GM19468 (cell line): Measurements from ENCODE around the gene DSCAML1.

Experiments
- ATAC-seq: cut with Tn5 transposase; IDR thresholded peaks from one replicate; pipeline ENCODE4 v1.9.1; 2021; ENCODE audit warnings: mild to moderate bottlenecking, moderate library complexity, moderate number of reproducible peaks; ENCODE audit not compliant: unreplicated experiment; ENCODE audit errors: extremely low read depth

The DSCAML1 gene

DNA sequence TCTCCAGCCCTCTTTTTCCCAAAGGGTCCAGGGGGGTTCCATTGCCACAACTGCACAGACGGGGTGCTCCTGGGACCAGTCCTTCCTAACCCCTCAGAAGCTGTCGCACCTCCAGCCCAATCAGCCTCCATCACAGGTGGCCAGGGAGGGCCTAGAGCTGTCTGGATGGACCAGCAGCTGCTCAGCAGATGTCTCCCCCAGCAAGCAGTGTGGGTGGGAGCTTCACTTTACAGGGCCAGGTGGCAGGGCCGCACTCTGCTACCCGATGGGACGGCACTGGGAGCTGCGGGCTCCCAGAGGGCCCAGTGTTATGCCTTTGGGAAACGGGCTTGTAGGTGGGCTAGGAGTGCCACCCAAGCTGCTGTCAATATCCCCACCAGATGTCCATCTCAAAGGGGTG, 120.5 kb downstream of the DSCAML1 start:
- ATAC-seq = no peak

DNA sequence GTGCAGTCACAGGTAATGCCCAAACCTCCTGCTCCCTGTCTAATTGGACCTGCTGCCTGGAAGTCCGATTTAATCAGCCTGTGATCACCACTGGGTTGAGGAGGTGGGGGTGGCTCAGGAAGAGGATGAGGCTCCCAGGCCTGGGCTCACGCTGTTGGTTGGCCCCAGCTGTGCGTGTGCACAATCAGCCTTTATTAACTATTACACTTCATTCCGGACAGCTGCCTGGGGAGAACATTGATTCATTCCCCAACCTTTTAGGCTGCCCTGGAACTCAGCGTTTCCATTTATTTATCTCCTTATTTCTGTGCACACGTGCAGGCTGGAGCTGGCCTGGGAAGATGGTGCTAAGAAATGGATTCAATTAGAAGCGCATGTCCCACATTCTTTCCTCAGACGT, 123.4 kb downstream of the DSCAML1 start:
- no peak for ATAC-seq

DNA sequence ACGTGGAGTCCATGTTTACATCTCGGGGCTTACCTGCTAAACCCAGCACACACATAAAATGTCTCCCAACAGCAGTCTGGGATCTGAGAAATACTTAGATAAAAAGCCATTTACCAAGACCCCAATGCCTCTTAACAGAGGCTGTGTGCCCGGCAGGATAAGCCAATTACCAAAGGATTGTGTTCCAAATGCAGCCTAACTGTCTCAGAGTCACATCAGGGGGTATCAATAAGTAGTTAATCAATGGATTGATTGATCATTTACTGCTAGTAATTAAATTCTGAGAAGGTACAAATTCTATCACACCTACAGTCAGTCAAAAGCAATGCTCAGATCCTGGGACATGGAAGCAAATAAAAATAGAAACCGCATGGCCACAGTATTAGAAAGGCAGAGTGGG, 125.6 kb downstream of the DSCAML1 start:
- ATAC-seq = no peak

DNA sequence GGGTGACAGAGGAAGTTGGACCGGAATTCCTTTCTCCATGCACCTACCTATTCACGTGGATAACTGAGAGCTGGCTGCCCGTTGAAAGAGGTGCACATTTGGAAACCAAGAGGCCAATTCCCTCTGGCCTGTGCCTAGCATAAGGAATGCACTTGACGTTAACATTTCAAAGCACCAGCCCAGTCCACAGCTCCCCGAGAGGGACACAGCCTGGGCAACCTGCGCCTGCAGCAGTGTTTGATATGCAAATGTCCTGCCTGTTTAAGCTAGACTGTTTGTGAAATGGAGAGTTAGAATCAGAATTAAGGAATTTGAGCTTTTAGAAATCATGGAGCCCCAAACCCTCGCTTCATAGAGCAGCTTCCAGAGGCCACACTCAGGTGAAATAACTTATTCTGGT, 126.1 kb downstream of the DSCAML1 start:
- no peak for ATAC-seq

DNA sequence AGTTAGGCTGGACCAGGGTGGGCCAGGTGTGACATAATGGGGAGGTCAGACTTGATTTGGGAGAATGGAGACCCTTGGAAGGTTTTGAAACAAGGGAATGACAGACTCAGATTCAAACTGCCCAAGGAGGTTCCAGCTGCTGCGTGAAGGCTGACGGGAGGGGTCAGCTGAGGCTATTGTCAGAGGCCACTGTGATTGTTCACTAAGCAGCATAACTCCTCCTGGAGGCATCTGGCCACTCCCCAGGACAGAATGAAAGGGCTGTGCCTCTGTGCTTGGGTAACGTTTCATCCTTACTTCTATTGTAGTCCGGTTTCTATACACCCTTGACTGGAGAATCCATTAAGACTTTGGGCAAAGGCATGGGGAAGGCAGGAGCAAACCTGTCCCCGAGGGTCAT, 126.6 kb downstream of the DSCAML1 start:
- no peak for ATAC-seq

DNA sequence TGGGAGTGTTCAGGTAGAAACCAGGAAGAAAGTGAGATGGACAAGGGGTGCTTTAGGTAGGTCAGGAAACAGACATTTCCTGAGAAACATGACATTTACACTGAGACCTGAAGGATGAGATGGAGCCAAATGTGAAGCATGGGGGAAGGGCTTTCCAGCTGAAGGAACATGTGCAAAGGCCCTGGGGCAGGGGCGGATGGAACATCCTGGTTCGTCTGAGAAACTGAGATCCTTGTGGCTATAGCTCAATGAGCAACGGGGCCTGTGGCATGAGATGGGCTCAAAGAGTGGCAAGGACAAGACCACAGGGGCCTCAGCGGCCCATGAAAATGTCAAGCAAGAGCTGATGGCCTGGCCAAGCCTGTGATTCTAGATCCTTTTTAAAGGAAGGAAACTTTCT, 127.4 kb downstream of the DSCAML1 start:
- no peak for ATAC-seq

DNA sequence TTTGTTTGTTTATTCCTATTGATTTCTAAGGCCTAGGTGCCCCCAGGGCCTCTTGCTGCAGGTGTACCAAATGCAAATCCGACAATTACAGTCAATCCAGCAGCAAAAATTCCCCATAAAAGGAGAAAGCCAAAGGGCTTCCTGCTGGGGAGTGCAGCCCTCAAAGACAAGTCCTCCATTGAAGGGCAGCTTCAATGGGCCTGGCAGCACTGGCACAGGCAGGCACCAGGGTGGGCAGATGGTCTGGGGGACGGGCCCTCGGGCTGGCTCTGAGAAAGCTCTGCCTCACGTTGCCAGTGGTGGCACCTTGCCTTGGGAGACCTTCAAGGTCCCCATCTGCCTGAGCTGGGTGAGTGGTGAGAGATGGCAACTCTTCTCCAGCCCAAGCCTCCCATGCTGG, 128.0 kb downstream of the DSCAML1 start:
- no peak for ATAC-seq

DNA sequence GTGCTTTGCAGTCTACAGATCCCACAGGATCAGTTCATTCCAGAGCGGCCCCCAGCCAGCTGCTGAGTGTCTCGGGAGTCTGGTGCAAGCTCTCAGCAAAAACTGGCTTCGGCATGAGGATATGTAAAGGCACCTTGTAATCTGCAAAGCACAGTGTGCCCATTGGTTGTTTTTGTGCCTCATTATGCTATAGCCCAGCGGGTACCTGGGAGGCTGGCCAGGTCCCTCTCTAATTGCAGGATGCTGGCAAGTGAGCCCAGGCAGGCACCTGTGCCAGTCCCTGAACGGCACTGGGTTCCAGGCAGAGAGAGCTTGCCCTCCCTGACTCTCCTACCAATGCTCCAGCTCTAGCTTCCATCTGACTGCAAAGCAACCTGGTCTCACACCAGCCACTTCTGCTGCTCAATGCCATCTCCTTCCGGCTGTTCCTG, 128.7 kb downstream of the DSCAML1 start:
- no peak for ATAC-seq

DNA sequence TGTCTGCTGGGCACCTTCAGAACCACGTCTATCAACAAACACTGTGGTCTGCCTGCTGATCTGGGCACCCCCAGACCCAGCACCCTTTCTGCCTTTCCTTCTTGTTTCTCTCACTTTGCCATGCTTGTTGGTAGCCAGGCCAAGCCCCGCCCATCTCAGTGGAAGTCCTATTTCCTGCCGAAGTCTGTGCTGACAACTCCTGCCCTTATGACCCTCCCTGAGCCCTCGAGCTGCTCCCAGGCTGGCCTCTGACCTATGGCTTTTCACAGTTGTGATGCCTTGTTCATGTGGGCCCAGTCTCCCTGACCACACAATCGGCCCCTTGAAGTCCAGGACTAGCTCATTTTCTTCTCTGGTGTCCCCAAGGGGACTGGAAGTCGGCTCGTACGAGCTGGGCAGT, 132.1 kb downstream of the DSCAML1 start:
- ATAC-seq = no peak

DNA sequence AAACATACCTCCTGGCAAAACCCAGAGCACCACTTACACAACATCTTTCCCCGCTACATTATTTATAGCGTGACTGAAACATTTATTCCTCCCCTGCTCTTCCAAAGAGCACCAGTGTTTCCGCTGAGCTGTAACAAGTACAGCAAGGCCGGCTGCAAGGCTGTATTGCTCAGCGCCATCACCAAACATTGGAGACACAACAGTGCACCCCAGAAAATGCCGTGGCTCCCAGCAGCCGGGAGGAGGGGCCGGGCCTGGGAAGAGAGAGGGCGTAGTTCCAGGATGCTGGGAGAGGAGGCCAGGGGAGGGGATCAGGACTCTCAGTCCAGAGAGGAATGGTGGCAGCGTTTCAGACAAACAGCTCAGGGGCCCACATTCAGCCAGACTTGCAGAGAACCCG, 133.2 kb downstream of the DSCAML1 start:
- no peak for ATAC-seq

DNA sequence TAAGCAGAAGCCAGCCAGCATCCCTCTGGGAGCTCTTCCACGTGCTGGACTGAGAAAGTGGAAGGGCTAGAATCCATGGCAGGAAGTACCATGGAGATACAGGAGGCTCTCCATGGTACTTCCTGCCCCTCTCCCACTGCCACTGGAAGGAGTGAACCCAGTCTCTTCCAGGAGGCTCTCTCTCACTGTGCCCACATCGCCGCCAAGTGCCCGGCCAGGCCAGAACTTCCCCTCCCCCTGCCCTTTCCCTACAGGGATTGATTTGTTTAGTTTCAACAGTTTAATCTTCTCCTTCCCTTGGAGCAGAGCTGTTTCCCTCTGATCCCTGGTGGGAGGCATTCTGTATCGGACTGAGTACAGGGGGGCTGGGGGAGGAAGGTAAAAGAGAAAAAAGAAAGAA, 133.6 kb downstream of the DSCAML1 start:
- ATAC-seq = no peak

DNA sequence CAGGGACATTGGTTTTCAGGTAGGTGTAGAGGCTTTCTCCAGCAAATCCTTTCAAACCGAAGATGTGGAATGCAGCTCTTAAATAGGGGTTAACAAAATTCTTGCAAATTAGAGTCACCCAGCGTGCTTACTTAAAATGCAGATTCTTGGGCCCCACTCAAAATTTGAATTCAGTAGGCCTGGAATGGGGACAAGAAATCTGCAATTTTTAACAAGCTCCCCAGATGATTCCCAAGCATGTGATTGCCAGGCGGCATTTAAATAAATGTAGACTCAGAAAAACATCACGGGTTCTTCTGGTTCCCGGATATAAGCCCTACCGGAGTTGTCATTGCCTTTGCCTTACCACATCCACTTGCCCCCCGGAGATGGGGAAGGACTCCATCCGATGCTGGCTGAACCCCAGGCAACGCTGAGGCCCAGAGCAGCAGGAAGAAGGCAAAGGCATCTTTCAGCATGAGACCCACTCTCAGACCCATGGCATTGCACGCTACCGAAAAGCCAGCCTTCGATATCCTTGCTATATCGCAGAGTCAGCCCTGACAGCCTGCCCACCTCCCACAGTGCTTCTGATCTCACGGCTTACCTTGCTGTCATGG, 134.2 kb downstream of the DSCAML1 start:
- no peak for ATAC-seq

DNA sequence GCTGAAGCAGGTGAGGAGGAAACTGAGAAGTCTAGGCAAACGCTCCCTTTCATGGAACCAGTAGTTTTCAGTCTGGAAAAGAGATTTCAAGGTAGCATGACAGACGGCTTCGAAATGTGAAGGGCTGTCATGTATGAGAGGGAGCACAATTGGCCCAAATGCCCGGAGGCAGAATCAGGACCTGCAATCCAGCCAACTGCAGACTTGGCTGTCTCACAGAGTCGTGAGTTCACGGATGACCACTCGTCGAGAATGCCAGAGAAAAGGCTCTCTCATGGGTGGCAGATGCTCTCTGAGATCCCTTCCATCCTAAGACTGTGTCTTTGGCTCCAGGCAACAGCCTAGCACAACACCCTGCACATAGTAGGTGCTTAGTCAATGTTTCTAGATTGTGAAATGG, 134.8 kb downstream of the DSCAML1 start:
- no peak for ATAC-seq

DNA sequence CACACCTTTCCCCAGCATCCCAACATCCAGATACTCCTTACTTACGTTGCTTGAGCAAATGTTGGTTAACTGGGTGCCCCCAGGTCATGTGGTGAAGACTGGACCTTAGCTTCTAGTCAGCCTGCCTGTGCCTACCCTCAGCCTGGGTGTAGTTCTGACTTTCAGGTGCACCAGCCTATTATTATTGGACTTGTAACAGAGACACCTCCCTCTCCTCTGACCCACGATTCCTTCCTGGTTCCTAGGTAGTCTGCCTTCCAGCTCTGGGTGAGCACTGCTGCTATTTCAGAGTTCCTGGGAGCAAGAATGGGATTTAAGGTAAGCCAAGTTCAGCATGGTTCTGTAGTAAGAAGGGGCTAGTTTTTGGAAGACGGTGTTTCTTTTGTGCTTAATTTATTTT, 138.2 kb downstream of the DSCAML1 start:
- no peak for ATAC-seq

DNA sequence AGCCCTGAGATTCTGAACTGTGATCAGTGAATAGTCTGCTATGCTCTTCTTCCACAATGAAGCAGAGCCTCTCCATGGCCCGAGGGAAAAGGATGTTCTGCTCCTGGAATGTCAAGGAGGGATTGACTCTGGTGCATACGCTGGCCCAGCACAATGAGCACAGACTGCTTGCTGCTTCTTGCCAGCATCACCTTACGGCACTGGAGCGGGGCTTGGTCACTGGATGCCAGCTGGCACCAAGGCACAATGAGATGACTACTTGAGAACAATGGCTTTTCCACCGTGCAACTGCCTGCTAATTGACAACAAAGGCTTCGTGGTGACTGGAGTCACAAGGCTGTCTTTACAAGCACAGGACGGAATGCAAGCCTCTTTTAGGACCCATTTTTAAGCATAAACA, 139.2 kb downstream of the DSCAML1 start:
- ATAC-seq = no peak

DNA sequence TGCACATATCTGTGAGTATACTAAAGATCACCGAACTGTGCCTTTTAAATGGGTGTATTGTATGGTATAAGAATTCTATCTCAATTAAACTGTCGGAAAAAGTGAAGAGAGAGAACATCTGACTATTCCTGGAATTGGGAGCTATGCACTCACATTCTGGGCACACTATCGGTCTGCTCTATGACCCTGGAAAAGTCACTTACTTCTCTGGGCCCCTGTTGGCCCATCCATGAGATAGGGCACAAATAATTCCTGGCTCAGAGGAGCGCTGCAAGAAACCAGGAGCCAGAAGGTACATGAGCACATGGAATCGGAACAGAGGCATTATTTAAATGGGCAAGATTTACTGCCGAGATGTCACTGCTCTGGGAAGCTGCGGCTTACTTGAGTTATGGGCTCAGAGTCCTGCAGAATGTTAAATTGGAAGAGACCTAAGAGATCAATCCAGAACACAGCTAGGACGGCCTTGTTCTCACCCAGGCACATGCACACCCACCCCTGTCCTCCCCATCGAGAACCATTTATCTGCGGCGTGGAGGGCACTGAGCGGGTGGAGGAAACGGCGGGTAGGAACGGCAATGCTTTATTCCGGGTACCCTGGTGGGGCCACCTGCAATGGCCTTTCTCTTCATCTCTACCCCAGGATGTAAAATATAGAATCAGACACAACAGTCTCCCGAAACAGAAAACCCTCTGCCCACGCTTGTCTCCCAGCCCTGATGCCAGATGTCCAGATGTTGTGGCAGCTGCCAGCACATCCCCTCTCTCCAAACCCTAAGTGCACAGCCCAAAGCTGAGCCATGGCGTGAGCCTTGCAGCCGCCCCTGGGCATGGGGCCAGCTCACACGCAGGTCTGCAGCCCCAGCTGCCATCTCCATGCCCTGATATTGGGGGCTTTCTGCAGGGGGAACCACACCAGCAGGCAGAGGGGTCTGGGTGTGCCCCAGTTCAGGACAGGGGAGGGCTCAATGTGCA, 142.4 kb downstream of the DSCAML1 start:
- no peak for ATAC-seq

DNA sequence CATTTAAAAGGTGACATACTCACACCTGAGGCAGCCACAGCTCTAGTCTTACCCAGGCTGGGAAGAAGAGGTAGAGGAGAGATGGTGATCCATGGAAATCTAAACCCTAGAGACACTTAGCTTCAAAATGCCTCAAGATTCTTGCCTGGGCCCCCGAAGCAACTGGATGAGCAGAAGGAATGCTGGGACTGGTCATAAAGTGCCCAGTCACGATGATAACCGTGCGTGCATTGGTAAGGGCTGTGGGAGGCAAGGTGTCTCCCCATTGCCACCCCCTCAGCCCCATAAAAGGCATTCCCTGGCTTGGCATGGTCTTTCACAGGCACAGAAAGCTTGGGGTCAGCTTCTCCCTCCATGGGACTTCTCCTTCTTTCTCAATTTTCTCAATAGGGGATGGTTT, 144.5 kb downstream of the DSCAML1 start:
- ATAC-seq = no peak

DNA sequence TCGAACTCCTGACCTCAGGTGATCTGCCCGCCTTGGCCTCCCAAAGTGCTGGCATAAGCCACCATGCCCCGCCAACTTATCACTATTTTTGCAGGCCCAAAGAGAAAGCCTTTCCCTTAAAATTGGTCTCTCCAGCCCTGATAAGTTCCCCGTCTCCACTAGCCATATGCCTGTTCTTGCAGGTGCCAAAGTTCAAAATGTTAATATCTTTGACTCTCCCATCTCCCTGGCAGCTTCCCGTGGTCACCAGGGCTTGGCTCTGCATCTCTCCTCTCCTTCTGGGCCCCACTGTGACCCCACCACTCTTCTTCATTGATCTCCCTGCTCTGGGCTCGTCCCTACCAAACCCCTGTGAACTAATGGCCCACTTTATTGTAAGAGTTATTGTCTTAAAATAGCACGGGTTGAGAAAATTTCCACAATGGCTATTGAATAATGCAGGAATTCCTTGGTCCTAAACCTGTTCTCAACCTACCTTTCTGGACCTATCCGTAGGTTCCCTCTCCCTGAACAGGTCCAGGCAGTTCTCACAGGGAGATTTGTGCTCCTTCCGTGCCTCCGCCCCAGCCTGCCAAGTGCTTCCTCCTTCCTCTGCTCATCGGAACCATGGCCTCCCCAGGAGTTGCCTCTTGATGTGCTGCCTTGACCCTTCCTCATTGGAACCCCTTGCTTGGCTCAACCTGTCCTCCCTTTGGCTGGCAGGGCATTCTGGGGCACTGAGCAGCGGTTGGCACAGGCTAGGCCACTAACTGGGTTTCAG, 147.5 kb downstream of the DSCAML1 start:
- no peak for ATAC-seq

DNA sequence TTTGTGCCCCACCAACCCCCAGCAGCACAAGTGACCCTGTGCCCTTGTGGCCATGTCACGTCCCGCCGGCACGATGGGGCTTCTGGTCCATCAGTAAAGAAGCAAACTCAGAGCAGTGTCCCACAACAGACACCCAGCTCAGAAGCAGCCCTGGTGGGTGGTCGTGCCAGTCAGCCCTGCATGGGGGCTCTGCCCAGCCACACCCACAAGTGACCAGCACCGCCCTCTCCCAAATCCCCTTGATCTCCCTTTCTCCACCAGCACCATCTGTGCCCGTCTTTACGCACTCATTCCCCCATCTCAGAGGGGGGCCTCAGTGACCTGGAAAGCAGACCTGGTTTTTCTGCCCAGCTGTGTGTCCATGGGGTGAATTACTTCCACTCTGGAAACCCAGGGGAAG, 149.1 kb downstream of the DSCAML1 start:
- no peak for ATAC-seq

DNA sequence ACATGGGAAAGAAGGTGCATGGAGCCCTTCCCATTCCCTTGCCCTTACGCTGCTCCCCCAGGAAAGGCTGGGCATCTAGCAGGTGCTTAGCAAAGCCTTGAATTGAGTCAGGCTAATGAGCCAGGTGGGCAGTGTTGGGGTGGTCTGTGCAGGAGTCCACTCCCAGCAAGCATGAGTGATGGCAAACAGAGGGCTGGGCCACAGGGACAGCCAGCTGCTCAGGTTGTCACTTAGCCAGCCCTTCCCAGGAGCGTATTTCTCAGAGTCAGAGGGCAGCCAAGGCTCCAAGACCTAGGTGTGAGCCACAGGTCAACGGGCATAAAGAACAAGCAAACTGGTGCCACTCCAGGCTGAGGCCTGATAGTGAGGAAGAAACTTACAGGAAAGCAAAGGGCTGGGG, 149.8 kb downstream of the DSCAML1 start:
- ATAC-seq = no peak

DNA sequence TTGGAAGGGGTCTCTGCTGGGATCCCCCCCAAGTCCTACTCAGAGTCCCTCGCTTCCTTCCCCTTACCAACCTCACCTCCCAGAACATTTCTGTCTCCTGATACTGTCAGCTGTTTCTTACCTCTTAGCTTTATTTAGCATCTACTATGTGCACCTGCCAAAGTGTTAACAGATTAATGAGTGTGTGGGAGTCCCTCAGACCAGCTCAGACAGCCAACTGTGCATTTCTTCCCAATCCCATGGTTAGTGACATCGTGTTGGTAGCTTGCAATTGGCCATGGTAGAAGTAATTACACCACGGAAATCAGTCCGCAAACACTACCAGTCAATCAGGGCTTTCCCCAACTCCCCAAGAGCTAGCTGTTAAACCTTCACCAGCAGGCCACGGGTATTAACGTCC, 150.6 kb downstream of the DSCAML1 start:
- ATAC-seq = no peak
